NK-92 (cell line): ENCODE data around the gene ZNF428.
"Not testable (repeated sequence)": the region's sequence is repeated elsewhere in the genome, so short reads cannot be mapped to it uniquely, and the experiment has no call there.

Source experiments
- DNase-seq: peaks from one replicate; lab custom pipeline; 2025; ENCODE audit not compliant: unreplicated experiment; lab: John Stamatoyannopoulos, UW

ZNF428 gene

GRCh38 chr19:43620061-43621001, 902 bp upstream of the ZNF428 start:
- no peak for DNase-seq

- DNase-seq, result no peak
Measured at GRCh38 chr19:43618921-43619261, 538 bp downstream of the ZNF428 start.

GRCh38 chr19:43616954-43617353, 2.5 kb downstream of the ZNF428 start:
- DNase-seq, result no peak

GRCh38 chr19:43616306-43616705, 3.1 kb downstream of the ZNF428 start:
- no peak for DNase-seq

GRCh38 chr19:43612374-43612773, 7.1 kb downstream of the ZNF428 start:
- DNase-seq, result no peak

- DNase-seq, result no peak
Measured at GRCh38 chr19:43611788-43612187, 7.6 kb downstream of the ZNF428 start, which contains the start of gene SRRM5. Gene SRRM5, plus strand, starts transcription at chr19:43612088. Its CDS starts 34 bp downstream, at chr19:43612122.

GRCh38 chr19:43610493-43610892, 8.9 kb downstream of the ZNF428 start:
- no peak for DNase-seq

- no peak for DNase-seq
Measured at GRCh38 chr19:43609872-43610271, 9.6 kb downstream of the ZNF428 start.

GRCh38 chr19:43607238-43608205, 11.9 kb downstream of the ZNF428 start:
- DNase-seq, result no peak

- no peak for DNase-seq
Measured at GRCh38 chr19:43606569-43607229, 12.7 kb downstream of the ZNF428 start.

GRCh38 chr19:43605875-43606568, 13.4 kb downstream of the ZNF428 start:
- no peak for DNase-seq

GRCh38 chr19:43600326-43600725, 19.1 kb downstream of the ZNF428 start:
- not testable (repeated sequence) for DNase-seq

GRCh38 chr19:43599635-43600295, 19.7 kb downstream of the ZNF428 start:
- DNase-seq, result no peak

GRCh38 chr19:43598445-43599240, 20.8 kb downstream of the ZNF428 start:
- no peak for DNase-seq

- DNase-seq, result no peak
Measured at GRCh38 chr19:43597876-43598275, 21.6 kb downstream of the ZNF428 start.

- DNase-seq, result no peak
Measured at GRCh38 chr19:43596842-43597461, 22.5 kb downstream of the ZNF428 start.

- DNase-seq, result peak; percentile 98
Measured at GRCh38 chr19:43595999-43596841, 23.2 kb downstream of the ZNF428 start, which contains the start of the genes IRGQ and ZNF576. Gene IRGQ, minus strand, starts transcription at chr19:43596134. Its CDS starts 796 bp downstream, at chr19:43595338. Gene ZNF576, plus strand, starts transcription at chr19:43596595. Its CDS starts 514 bp downstream, at chr19:43597109.

GRCh38 chr19:43595605-43595998, 23.8 kb downstream of the ZNF428 start:
- no peak for DNase-seq
